ENCODE data around the gene NOTUM. TPM values are rescaled to one million over a fixed set of nuclear protein-coding genes. Genes with fewer than 3 reads are reported as not detected.
A peak's percentile ranks its signal among the peaks of the same experiment; 100 is the strongest.

Gene NOTUM
- total and polyA plus RNA-seq, 2 of the 4 experiments (the other 2 are of a cell fraction), result 0.05 TPM; not detected in 1

- Histone ChIP-seq H3K14ac (replicated peaks; ENCODE audit: low read depth, low read length) (peak overlapping the region; percentile 55; the same call in 1 of the 2 replicates), H3K4me1 (ENCODE audit: control insufficient read depth, insufficient read depth, low read length) (peaks cover 4% of the 10 kb centered on the region), H2BK20ac (ENCODE audit: low read depth, low read length) (no peak overlapping the region), H4K20me1 (ENCODE audit: insufficient read depth, low read length) (peaks cover 11% of the 10 kb centered on the region), H3K4ac (ENCODE audit: low read depth, low read length) (no peak overlapping the region), H3K36me3 (ENCODE audit: control insufficient read depth, insufficient read depth, low read length) (peaks cover 27% of the 10 kb centered on the region; the same call in 1 of the 2 replicates), H2AK9ac (replicated peaks; ENCODE audit: low read depth, low read length, poor library complexity) (peak overlapping the region; percentile 65), H2BK15ac (ENCODE audit: low read depth, low read length) (no peak overlapping the region), H3K9ac (ENCODE audit: low read depth, low read length) (no peak overlapping the region), H4K91ac (ENCODE audit: insufficient read depth, low read depth, low read length) (no peak overlapping the region), H2BK120ac (ENCODE audit: low read depth, low read length) (no peak overlapping the region), H2AFZ (replicated peaks; ENCODE audit: low read length, poor library complexity) (peak overlapping the region; percentile 14), H2BK5ac (ENCODE audit: low read depth, low read length, poor library complexity, severe bottlenecking) (no peak overlapping the region), H3K27ac (ENCODE audit: insufficient read depth, low read length) (no peak overlapping the region), H2AK5ac (ENCODE audit: low read depth, low read length) (no peak overlapping the region), H3K27me3 (ENCODE audit: control insufficient read depth, insufficient read depth, low read length) (peaks cover 5% of the 10 kb centered on the region; the same call in 1 of the 2 replicates), H4K8ac (ENCODE audit: low read depth in 2 of 2, low read length in 2 of 2) (no peak overlapping the region), H3K9me1 (ENCODE audit: insufficient read depth, low read length) (peaks cover 8% of the 10 kb centered on the region), H3K18ac (ENCODE audit: low read depth, low read length) (no peak overlapping the region), H3K4me2 (ENCODE audit: low read depth, low read length) (peak overlapping the region; percentile 67), H3K56ac (ENCODE audit: extremely low read depth, insufficient read depth, low read length) (no peak overlapping the region), H3K79me1 (ENCODE audit: low read depth in 1 of 2, low read length in 2 of 2) (peaks cover 9 to 37% of the 10 kb centered on the region in 2 experiments), H4K5ac (ENCODE audit: low read depth, low read length) (no peak overlapping the region), H3K23ac (ENCODE audit: low read depth, low read length) (peak overlapping the region; percentile 31; the same call in 1 of the 2 replicates), H3K9me3 (ENCODE audit: control insufficient read depth, insufficient read depth, low read length) (no peaks in the 10 kb centered on the region), H3K4me3 (ENCODE audit: insufficient read depth, low read depth, low read length) (no peak overlapping the region)
- BruUV-seq (replicated peaks), result no TSS peak
- CTCF ChIA-PET, result no interaction called here
- intact Hi-C loops (cut with micrococcal nuclease), result loop anchor here (2.0 kb wide), 1 partner anchor 41 kb away; the partner anchor contains the start of gene ASPSCR1
- 92% methylated on average over 2 of the region's 6 CpGs; no CpG with 5 or more reads in 1 of the 2 experiments for WGBS, 2 experiments (ENCODE audit: extremely low coverage in 2 of 2, insufficient read length in 1 of 2)
- POLR2A ChIA-PET (ENCODE audit: unreplicated experiment), result no interaction called here
- dilution Hi-C loops (cut with HindIII; ENCODE audit: low sequenced_read_pairs, unreplicated experiment), result no loop called here
- ATAC-seq (ENCODE audit: low read depth), result no peak
- in situ Hi-C loops (cut with MboI; ENCODE audit: low sequenced_read_pairs), result no loop called here
- DNase-seq, result no peak
- TF ChIP-seq RAD21 (IDR thresholded peaks at IDR 0.05; ENCODE audit: low read length) (no peak), RCOR1 (IDR thresholded peaks at IDR 0.05; ENCODE audit: insufficient replicate concordance, low read length) (no peak), MXI1 (IDR thresholded peaks at IDR 0.05; ENCODE audit: borderline replicate concordance, low read depth, low read length) (no peak), POLR2A (IDR thresholded peaks at IDR 0.05; ENCODE audit: low read depth, low read length) (no peak), FOS (IDR thresholded peaks at IDR 0.05; ENCODE audit: low read depth, low read length) (no peak), MAFK (IDR thresholded peaks at IDR 0.05; ENCODE audit: low read depth, low read length) (no peak), CEBPB (IDR thresholded peaks at IDR 0.05; ENCODE audit: low read depth, low read length) (no peak), CHD1 (IDR thresholded peaks at IDR 0.05; ENCODE audit: low read depth, low read length) (no peak), SMC3 (IDR thresholded peaks at IDR 0.05; ENCODE audit: low read depth, low read length) (no peak), RFX5 (IDR thresholded peaks at IDR 0.05; ENCODE audit: low read depth, low read length) (no peak), NFE2L2 (IDR thresholded peaks at IDR 0.05; ENCODE audit: low read depth, low read length) (no peak)
- TF ChIP-seq, protein P1, sequence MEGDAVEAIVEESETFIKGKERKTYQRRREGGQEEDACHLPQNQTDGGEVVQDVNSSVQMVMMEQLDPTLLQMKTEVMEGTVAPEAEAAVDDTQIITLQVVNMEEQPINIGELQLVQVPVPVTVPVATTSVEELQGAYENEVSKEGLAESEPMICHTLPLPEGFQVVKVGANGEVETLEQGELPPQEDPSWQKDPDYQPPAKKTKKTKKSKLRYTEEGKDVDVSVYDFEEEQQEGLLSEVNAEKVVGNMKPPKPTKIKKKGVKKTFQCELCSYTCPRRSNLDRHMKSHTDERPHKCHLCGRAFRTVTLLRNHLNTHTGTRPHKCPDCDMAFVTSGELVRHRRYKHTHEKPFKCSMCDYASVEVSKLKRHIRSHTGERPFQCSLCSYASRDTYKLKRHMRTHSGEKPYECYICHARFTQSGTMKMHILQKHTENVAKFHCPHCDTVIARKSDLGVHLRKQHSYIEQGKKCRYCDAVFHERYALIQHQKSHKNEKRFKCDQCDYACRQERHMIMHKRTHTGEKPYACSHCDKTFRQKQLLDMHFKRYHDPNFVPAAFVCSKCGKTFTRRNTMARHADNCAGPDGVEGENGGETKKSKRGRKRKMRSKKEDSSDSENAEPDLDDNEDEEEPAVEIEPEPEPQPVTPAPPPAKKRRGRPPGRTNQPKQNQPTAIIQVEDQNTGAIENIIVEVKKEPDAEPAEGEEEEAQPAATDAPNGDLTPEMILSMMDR (conservative IDR thresholded peaks at IDR 0.05; ENCODE audit: low read depth, low read length), result no peak
These were observed 25.3 kb downstream of the NOTUM start for GRCh38 chr17:81935709-81936084.
